Astrocyte of the spinal cord (primary cell): ENCODE measurements around the gene SPTBN5.

Source experiments
- DNase-seq: peaks from one replicate; pipeline ENCODE4 v3.0.0; 2011; ENCODE audit warnings: low read depth, low spot score
- H3K4me3 ChIP-seq: 2 replicates; pipeline ENCODE4 v1.5.1; 2011; ENCODE audit warnings: low read depth, mild to moderate bottlenecking, low read length, moderate library complexity
- CTCF ChIP-seq: IDR thresholded peaks from 2 replicates; pipeline ENCODE4 v1.5.1; 2012; ENCODE audit warnings: low read depth, mild to moderate bottlenecking, low read length, inconsistent platforms
- in situ Hi-C: cut with HindIII; loops from 2 replicates; pipeline ENCODE4 v1.10.0; 2017; ENCODE audit warnings: low sequenced_read_pairs

The SPTBN5 gene

DNA sequence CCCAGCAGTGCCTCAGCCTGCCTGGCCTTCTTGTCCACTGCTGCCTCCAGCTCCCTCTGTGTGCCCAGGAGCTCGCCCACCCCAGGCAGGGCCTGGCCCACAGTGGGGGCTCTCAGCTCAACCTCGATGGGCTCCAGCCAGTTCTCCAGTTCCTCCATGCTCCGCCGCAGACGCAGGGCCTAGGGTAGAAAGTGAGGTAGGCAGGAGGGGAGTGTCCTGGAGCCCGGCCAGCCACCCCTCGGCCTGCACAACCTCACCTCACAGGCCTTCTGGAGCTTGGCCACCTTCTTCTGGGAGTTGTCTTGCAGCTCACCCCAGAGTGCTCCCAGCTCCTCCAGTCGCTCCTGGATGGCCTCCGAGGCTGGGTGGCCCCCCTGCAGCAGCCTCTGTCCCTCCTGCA lies 36.5 kb downstream of the SPTBN5 start:
- TF ChIP-seq CTCF = no peak
- DNase-seq = no peak
- H3K4me3 ChIP-seq = no peak overlapping the region
- in situ Hi-C loops = no loop called here

GRCh38 chr15:41856716-41857115 lies 37.1 kb downstream of the SPTBN5 start:
- no peak for DNase-seq
- in situ Hi-C loops = no loop called here
- no peak overlapping the region for H3K4me3 ChIP-seq
- no peak for TF ChIP-seq CTCF

GRCh38 chr15:41856262-41856661 lies 37.6 kb downstream of the SPTBN5 start:
- DNase-seq = no peak
- no peak overlapping the region for H3K4me3 ChIP-seq
- in situ Hi-C loops = no loop called here
- TF ChIP-seq CTCF = no peak

GRCh38 chr15:41855261-41855961 lies 38.4 kb downstream of the SPTBN5 start:
- no peak for TF ChIP-seq CTCF
- in situ Hi-C loops = no loop called here

DNA sequence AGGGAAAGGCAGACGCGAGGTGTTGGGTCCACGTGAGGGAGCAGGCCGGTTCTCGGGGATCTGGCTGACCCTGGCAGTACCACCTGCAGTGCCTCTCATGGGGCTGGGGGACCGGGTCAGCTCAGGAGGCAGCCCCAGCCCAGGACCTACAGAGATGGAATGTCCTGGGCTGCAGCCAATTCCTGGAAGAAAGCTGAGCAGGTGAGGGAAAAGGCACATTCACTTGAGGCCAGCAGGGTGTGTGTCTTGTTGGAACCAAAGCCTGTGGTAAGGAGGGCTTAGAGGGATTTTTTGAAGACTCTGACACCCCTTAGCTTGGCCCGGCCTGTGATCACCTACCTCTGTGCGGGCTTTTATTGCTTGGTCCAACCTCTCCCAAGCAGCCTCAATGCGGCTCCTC lies 39.4 kb downstream of the SPTBN5 start:
- no peak overlapping the region for H3K4me3 ChIP-seq
- TF ChIP-seq CTCF = no peak
- no peak for DNase-seq
- in situ Hi-C loops = no loop called here

More at GRCh38 chr15:41855261-41855961, 38.4 kb downstream of the SPTBN5 start:
- no peak overlapping the region for H3K4me3 ChIP-seq
- no peak for DNase-seq

DNA sequence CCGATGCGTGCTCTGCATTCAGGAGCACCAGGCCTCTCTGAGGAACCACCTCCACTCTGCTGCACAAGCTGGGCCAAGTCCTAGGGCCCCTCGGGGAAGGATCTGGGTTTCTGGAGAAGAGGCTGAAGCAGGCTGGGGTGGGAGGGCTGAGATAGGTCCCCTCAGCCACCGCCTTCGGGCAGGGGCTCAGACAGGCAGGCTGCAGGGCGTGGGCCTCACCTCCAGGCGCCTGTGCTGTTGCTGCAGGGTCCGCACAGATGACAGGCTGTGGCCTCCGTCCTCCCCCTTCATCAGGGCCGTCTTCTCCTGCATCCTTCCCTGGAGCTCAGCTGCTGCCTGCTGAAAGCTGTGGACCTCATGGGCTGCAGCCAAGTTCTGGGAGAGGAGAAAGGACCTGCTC lies 40.0 kb downstream of the SPTBN5 start:
- no peak for TF ChIP-seq CTCF
- H3K4me3 ChIP-seq = no peak overlapping the region

More for the DNA sequence above, 40.0 kb downstream of the SPTBN5 start:
- no peak for DNase-seq
- in situ Hi-C loops = no loop called here
